ENCODE results near the gene NKTR.

GRCh38 chr3:42670670-42671069, 70.2 kb downstream of the NKTR start:
- TF ChIP-seq REST (IDR thresholded peaks at IDR 0.05; ENCODE audit: insufficient read depth in 1 of 2, low read depth in 2 of 2, low read length in 1 of 2) (no peak), POLR2AphosphoS5 (IDR thresholded peaks at IDR 0.05; ENCODE audit: low read depth, low read length) (no peak)
- TF ChIP-seq, protein P1, sequence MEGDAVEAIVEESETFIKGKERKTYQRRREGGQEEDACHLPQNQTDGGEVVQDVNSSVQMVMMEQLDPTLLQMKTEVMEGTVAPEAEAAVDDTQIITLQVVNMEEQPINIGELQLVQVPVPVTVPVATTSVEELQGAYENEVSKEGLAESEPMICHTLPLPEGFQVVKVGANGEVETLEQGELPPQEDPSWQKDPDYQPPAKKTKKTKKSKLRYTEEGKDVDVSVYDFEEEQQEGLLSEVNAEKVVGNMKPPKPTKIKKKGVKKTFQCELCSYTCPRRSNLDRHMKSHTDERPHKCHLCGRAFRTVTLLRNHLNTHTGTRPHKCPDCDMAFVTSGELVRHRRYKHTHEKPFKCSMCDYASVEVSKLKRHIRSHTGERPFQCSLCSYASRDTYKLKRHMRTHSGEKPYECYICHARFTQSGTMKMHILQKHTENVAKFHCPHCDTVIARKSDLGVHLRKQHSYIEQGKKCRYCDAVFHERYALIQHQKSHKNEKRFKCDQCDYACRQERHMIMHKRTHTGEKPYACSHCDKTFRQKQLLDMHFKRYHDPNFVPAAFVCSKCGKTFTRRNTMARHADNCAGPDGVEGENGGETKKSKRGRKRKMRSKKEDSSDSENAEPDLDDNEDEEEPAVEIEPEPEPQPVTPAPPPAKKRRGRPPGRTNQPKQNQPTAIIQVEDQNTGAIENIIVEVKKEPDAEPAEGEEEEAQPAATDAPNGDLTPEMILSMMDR (IDR thresholded peaks at IDR 0.05): no peak

Data from Panc1 (cell line).